ENCODE results near the gene ADD1.
"Not testable (repeated sequence)": the region's sequence is repeated elsewhere in the genome, so short reads cannot be mapped to it uniquely, and the experiment has no call there.

The ADD1 gene

DNA sequence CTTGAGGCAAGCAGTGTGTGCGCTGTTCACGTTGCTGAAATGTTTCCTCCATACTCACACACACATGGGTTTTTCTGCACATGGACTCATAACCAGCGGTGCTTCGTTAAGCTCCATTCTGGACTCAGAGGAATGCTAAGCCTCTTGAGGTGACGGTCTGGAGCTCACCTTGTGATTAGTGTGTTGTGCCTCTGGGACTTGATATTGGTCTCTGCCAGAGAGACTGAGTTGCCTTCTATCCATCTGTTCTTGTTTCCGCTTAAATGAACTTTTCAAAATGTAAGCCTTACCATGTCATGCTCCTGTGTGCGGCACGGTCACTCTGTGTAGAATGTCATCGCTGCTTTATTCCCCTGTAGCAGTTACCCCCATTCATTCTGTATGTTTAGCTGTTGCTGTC, 42.5 kb downstream of the ADD1 start:
- DNase-seq (ENCODE audit: low spot score) = no peak

DNA sequence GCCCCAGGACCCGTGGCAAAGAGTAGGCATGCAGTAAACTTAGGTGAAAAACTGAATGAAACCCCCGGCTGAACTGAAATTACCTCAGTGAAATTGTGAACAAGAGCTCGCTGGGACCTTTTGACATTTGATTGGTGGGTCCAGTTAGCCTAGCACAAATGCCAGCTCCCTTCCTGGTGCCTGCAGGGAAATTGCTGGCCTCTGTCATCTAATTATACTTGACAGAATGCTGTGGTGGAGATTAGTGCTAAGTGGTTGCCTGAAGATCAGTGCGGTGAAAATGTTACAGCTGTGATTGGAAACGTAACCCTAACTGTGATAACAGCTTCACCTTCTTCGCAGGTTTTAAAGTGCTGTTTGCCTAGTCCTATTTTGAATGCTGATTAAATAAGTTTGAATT, 43.0 kb downstream of the ADD1 start:
- DNase-seq (ENCODE audit: low spot score) = no peak

DNA sequence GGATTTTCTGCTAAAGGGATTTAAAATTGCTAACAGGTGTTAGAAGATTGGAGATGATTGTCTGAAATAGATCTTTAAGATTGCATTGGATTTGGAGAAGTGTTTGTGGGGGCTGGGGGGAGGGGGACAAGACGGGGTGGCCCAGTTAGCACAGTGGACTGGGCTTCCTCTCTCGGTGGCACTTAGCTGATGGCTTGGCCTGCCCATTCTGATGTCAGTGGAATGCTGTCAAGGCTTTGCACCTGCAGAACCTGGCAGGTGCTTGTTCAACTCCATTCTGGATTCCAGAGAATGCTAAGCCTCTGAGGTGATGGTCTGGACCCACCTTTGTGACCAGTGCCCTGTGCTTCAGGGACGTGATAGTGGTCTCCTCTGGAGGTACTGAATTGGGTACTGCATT, 43.7 kb downstream of the ADD1 start:
- DNase-seq (ENCODE audit: low spot score) = no peak

DNA sequence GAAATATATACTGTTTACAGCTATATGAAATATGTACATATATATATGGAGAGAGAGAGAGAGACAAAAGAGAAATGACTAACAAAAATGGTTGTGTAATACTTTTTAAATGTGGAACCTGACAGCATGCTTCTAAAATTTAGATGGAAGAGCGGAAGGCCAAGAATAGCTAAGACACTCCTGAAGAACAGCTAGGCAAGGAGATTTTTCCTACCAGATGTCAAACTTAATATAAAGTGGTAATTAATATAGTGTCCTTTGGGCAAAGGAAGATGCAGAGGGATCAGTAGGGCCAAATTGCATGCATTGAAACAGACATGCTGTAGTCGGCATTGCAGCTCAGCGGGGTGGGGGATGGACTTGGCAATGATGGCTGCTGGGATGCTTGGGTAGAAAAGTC, 45.2 kb downstream of the ADD1 start:
- DNase-seq (ENCODE audit: low spot score) = no peak

DNA sequence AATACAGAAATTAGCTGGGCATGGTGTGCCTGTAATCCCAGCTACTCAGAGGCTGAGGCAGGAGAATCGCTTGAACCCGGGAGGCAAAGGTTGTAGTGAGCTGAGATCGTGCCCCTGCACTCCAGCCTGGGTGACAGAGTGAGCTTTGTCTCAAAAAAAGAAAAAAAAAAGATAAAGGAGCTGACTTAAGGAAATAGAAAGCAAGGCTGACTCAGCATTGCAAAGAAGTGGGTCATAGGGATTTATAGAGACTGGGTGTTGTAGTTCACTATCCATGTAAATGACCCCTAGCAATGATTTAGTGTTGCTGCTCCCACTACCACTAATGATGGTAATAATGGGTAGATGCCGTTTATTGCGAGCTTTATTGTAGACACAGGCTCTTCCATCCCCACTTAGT, 47.6 kb downstream of the ADD1 start:
- no peak for DNase-seq (ENCODE audit: low spot score)

DNA sequence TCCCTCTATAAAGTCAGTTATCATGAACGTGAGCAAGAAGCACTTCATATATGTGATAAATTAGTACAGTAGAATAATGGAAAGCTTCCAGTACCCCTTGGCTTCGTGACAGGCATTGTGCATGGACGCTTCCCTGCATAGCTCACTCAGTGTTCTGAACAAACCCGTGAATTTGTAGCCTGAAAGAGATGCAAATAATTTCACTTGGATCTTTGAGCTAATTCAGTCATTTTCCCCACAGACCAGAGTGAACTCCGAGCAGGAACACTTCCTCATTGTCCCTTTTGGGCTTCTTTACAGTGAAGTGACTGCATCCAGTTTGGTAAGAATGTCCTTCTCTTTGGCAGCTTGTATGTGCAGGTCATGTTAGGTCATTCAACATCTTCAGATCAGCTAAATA, 50.1 kb downstream of the ADD1 start:
- no peak for DNase-seq (ENCODE audit: low spot score)

DNA sequence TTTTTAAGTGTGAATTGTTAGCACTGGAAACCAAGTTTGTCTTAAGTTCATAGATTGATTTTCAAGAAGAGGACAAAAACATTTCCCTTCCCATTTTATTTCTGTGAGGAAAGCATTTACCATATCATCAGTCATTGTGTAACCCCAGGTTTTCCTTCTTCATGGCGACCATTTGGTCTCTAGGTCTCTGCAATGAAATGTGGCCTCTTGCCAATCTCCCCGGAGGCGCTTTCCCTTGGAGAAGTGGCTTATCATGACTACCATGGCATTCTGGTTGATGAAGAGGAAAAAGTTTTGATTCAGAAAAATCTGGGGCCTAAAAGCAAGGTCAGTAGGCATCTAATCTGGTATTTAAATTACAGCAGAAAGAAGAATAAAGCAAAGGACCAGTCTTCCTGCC, 54.4 kb downstream of the ADD1 start:
- no peak for DNase-seq (ENCODE audit: low spot score)

DNA sequence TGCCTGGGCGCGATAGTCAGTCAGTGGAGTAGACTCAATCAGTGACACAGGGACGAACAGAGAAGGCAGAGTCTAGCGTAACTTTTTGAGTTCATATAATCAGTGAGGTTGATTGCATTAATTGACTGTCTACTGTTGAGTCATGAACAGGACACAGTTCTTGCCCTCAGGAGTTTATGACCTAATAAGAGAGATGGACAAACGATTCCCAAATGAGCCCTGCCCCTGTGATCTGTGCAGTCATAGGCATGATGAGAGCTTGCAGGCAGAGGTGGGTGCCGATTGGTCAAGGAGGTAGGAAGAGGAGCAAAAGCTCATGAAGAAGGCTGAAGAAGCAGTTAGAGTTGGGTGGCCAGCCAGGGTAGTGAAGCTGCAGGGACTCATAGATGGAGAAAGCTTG, 57.1 kb downstream of the ADD1 start:
- no peak for DNase-seq (ENCODE audit: low spot score)

DNA sequence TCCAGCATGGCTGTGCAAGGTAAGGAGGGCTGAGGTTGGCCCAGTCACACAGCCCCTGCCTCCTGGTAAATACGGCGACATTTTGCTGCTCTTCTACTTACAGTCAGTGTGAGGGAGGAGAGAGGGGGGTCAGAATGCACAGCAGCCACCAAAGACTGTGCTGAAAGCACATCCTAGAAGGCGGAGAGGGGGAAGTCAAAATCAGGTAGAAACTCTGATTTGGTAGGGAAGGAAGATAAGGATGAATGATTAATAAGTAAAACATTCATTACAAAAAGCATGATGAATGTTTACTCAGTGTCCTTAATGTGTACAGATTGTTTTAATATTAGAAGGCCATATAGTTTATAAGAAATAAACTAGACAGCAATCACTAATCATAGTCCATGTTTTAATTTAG, 57.5 kb downstream of the ADD1 start:
- DNase-seq (ENCODE audit: low spot score) = no peak

DNA sequence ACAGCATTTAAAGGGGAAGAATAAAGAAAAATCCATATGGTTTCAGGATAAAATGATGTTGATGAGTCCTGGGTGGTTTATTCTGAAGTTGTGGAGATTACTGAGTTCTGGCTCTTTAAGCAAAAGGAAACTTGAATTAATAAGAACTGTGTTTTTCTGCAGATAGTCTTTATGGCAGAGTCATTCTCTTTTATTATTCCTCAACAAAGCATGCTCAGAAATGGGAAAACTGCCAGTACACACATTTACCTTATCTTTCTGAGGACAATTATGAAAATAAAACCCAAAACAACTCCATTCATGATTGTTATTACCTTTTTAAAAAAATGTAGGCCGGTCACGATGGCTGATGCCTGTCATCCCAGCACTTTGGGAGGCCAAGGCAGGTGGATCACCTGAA, 58.5 kb downstream of the ADD1 start:
- DNase-seq (ENCODE audit: low spot score) = no peak

DNA sequence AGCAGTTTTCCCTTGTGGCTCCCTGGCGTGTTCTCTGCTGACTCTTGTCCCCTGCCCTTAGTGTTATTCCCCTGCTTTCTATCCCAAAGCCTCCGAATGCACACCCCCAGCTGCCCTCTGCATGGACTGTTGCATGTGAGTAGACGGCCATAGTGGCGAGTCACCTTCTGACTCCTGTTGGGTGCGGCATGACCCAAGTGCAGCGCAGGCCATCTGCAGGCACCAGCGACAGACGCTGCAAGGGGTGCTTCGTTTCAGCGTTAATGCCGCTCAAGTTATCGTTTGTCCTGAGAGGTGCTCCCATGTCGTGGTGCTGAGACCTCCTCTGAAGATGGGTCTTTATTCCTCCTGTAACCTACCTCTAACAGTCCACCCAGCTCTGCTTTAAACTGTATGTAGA, 61.9 kb downstream of the ADD1 start:
- DNase-seq (ENCODE audit: low spot score) = no peak

DNA sequence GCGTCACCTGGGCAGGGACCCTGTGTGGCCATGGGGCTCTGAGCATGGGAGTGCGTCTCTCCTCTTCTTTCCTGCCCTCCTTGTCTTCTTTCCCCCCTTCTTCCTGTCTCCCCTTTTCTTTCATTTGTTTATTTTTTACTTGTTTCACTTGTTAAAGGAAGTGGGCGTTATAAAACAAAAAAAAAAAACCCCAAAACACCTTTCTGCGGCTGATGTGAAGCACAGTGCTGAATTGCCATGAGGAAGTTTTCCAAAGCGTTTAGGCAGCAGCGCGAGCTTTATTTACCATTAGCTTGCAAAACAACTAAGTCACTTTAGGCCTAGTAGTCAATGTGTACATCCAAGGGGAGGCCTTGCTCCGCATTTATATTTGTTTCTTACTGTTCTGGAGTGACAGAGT, 62.6 kb downstream of the ADD1 start:
- DNase-seq (ENCODE audit: low spot score) = no peak

DNA sequence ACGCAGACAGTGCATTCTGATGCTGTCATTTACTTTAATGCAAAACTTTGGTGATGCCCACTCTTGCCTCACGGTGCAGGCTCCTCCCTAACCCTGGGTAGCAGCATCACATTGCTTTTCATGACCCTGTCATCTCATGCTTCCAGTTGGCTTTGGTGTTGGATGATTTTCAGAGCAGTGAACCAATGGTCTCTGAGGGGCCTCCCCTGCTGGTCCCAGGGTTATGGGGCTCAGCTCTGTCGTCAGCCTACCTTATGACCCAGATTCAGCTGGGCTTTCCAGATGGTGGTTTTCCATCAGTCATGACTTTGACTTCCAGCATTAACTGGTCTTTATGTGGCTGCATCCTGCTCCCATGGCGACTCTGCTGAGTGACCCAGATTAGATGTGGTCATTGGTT, 63.6 kb downstream of the ADD1 start:
- DNase-seq (ENCODE audit: low spot score) = no peak

DNA sequence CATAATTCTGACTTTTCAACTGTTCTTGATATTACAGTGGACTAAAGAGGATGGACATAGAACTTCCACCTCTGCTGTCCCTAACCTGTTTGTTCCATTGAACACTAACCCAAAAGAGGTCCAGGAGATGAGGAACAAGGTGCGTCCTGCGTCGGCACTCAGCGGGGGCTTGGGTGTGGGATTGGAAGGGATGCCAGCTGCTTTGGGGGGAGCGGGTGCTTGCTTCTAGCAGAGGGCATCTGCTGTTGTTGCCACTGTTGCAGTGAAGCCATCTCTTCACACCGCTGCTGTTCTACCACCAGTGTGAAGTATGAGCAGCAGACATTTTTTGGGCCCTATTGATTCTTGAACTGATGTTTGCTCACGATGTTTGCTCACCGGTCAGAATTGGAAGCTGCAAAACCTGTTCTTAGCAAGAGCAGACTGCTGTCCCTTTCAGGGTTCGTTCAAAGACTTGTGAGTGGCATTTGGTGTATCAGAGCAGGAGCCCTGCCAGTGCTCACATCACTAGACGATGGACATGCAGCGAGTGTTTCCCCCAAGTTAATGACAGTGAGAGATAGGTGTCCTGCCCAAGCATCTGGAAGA, 64.2 kb downstream of the ADD1 start:
- no peak for DNase-seq (ENCODE audit: low spot score)

DNA sequence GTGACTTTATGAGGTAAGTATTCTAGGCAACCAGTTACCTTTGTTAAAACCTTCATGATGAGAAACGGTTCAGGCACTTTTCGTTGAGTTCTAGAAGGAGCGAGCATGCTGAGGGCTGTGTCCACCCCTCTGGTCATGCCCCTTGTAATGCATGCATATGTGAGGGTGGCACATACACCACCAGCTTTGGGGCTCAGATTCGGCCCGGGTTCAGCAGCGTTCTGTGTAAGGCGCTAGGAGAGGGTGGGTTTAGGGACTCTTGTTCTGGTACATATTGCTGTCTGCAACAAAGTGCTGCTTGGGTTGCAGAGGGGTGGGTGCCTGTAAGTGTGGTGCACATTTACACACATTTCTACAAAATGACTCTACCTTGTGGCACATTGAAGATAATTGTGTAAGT, 65.0 kb downstream of the ADD1 start:
- no peak for DNase-seq (ENCODE audit: low spot score)

DNA sequence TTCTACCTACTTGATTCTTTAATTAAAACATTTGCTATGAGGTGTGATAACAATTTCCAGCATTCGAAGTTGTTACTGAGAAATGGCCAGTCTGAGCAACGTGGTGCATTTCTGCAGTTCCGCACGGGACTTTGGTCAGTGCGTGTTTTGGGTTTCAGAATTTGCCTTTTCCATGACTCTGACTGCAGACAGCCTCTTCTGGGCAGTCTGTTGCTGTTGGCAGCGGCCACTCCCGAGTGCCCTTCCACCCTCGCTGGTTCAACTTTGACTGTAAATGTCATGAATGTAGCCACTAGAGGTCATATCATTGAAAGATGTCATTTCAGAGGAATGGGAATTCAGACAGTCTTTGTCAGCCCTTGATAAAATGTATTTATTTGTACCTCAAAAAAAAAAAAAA, 65.9 kb downstream of the ADD1 start:
- DNase-seq (ENCODE audit: low spot score) = no peak

DNA sequence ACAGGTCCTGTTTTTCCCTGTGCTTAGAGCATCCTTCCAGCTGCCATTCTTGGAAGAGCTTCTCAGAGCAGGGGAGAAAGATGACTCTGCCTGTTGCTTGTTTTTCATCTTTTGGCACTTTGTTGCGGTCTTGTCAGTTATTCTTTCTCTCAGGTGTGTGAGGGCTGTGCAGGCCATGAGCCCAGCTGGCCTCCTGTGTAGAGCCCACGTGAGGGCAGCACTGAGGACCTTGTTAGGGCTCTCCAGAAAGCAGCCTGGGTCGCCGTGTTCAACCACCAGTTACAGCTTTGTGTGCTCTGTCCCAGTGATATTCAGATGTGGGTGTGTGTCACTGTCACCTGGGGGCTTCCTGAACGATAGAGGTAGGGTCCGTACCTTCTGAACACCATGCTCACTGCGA, 66.8 kb downstream of the ADD1 start:
- no peak for DNase-seq (ENCODE audit: low spot score)

DNA sequence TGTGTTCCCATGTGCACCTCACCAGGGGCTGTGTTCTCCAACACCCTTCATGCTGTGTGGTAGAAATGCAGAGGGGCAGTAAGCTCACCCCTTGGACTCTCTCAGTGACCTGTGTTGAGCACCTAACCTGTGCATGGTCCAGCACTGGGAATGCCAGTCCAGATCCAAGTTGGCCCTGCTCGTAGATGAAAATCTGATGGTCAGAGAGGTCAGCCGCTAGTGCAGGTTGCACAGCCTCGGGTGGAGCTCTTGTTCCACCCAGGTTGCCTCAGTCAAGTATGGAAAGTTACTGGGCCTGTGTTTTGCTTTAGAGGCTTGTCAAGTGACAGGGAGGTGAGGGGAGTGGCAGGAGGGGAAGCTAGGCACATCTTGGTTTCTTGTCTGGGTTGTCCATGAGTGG, 68.2 kb downstream of the ADD1 start:
- DNase-seq (ENCODE audit: low spot score) = no peak

DNA sequence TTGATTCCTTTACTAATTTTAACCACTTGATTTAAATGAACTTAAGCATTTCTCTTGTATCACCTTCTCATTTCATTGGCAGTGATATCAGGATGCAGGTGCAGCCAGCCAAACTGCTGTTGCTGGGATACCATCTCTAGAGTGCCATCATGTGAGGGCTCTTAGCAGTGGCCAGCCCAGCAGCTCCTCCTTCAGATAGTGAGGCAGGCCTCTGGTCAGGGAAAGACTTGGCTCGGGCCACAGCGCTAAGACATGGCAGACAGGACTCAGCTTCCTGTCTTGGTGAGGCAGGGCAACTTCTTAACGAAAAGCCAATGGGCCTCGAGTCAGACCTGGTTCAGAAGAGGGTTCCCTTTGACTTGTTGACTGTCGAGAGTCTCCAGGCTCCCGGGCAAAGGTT, 69.5 kb downstream of the ADD1 start:
- no peak for DNase-seq (ENCODE audit: low spot score)

DNA sequence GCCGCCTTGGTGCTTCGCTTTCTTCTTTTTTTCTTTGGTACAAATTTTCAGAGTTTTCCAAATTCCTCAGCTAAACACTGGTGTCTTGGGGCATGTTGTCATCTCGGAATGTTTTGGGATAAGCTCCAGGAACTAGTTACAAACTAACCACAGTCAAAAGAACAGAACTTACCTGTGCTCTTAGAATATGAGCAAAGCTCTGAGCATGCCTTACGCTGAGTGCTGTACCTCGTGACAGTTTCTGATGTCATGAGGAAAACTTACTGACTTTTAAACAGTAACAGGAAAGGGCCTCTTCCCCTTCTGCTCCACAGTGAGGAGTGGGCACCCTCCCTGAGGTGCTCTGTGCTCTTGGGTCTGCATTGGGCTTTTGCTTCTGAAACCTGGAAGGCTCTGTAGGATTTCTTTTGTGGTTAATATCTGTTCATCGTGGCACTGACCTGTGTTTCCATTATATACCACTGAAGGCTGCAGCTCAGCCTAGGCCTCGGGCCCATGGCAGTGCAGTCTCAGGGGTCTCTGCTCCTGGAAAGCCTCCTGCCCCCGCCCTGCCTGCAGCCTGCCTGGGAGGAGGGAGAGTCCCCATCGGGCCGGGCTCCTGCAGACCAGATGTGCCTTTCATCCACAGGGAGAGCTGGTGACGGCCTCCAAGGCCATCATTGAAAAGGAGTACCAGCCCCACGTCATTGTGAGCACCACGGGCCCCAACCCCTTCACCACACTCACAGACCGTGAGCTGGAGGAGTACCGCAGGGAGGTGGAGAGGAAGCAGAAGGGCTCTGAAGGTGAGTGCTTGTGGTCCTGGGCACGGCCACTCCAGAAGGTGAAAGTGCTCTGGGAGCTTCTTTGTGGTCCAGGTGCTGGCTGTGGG, 70.8 kb downstream of the ADD1 start:
- no peak for DNase-seq (ENCODE audit: low spot score)

DNA sequence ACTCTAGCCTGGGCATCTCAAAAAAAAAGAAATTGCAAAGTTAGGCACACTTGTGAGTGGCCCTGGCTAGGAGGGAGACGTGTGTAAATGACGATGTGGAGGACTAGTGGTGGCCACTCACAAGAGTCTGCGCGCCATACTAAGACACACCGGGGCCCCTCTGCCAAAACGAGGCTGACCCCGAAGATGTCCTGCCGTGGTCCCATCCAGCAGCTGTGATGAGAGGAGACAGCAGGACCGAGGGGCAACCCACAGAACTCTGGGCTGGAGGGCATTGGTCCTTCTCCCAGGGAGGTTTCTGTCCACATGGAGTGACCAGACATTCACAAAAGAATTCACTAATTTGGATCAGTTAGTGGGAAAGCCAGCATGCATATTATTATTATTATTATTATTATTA, 72.1 kb downstream of the ADD1 start:
- DNase-seq (ENCODE audit: low spot score) = no peak

DNA sequence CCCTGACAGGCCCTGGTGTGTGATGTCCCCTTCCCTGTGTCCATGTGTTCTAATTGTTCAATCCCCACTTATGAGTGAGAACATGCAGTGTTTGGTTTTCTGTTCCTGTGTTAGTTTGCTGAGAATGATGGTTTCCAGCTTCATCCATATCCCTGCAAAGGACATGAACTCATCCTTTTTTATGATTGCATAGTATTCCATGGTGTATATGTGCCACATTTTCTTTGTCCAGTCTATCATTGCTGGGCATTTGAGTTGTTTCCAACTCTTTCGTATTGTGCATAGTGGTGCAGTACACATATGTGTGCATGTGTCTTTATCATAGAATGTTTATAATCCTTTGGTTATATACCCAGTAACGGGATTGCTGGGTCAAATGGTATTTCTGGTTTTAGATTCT, 73.1 kb downstream of the ADD1 start:
- DNase-seq (ENCODE audit: low spot score) = not testable (repeated sequence)

DNA sequence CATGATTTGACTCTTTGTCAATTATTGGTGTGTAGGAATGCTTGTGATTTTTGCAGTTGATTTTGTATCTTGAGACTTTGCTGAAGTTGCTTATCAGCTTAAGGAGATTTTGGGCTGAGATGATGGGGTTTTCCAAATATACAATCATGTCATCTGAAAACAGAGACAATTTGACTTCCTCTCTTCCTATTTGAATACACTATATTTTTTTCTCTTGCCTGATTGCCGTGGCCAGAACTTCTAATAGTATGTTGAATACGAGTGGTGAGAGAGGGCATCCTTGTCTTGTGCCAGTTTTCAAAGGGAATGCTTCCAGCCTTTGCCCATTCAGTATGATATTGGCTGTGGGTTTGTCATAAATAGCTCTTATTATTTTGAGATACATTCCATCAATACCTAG, 74.7 kb downstream of the ADD1 start:
- DNase-seq (ENCODE audit: low spot score) = not testable (repeated sequence)

DNA sequence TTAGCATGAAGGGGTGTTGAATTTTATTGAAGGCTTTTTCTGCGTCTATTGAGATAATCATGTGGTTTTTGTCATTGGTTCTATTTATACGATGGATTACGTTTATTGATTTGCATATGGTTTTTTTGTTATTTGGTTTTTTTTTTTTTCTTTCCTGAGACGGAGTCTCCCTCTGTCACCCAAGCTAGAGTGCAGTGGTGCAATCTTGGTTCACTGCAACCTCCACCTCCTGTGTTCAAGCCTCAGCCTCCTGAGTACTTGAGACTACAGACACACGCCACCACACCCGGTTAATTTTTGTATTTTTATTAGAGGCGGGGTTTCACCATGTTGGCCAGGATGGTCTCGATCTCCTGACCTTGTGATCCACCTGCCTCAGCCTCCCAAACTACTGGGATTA, 75.1 kb downstream of the ADD1 start:
- not testable (repeated sequence) for DNase-seq (ENCODE audit: low spot score)
